Stimulated activated CD4-positive, alpha-beta T cell treated with anti-CD3 and anti-CD28 coated beads, Interleukin-1b, Interleukin-23, amount 100 ng/mL, for 1 hour (primary cell): ENCODE results near the gene ARMC12.

ENCODE experiments used
- DNase-seq, 2 donors: peaks; one replicate each; pipeline ENCODE4 v3.0.0-alpha.2; 2020; ENCODE audit warnings: low read depth in 2 of 2

The ARMC12 gene

DNA sequence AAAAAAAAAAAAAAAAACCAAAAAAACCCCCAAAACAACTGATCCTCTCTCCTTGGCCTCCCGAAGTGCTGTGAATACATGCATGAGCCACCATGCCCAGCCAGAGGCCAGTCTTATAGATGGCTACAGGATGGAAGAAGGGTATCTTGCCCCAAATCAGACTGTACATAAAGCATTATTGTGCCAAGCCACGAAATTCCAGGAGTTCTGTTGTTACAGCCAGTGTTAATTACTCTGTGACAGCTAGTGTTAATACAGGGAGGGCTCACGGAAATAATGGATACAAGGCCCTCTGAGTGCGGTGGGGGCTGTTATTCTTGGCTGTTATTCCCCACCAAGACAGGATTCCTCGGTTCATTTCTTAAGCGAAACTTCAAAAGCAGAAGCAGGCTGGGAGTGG is 38.2 kb downstream of the ARMC12 start:
- DNase-seq: no peak

DNA sequence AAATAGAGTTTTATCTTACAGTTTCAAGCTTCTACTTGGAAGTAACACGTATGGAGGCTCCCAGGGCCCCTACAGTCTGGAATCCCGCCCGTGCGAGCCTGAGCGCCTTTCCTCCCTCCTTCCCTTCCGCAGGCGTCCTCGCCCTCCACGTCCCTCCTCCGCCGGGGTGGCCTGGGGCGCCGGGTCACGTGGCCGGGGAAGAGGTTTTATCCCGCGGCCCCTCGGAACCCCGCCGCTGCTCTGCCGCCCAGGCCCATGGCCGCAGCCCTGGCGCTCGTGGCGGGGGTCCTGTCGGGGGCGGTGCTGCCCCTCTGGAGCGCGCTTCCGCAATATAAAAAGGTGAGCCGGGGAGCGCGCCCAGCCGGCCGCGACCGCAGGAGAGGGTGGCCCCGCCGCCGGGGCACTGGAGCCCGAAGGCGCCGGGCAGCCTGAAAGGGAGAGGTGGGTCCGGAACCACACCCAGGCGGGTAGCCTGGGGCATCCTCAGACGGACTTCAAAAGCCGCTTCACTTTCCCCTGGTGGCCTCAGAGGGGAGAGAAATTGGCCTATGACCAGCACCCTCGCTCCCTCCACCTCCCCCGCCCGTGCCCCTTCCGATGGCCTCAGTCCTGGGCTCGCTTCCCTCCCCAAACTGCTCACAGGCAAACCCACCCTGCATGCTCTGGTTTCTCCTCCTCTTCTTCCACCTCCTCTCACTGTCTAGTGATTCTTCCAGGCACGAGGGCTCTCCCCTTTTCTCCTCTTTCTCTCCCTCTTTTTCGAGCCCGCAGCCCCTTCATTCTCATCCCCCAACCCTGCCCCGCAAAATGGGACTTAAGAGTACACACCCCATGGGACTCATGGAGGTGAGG is 39.8 kb downstream of the ARMC12 start, which contains the start of gene CLPSL2:
Gene CLPSL2 (plus strand): TSS at position 235 of the 852 bp plus-strand sequence. CDS start 21 bp downstream, at position 256.
- DNase-seq: no peak

GRCh38 chr6:35777356-35778102 is 40.7 kb downstream of the ARMC12 start:
- no peak for DNase-seq

DNA sequence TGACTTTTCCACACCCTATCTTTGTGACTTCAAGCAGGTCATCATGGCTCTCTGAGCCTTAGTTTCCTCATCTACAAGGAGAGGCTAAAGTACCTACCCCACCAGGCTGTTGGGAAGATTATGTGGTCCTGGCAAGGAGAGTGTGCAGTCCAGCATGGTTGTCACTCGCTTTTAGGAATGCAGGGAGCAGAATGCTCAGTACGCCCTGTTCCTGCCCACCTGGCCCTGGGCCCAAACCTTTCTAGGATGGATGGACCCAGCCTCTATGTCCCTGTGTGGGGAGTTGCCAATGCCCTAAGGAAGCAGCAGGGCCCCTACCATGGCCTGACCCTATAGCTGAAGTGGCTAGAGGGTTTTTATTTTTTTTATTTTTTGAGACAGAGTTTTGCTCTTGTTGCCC is 41.6 kb downstream of the ARMC12 start:
- no peak for DNase-seq

- DNase-seq: no peak
Measured at GRCh38 chr6:35780719-35781118, 43.9 kb downstream of the ARMC12 start, which contains the start of gene CLPSL1. Gene CLPSL1 (plus strand): TSS chr6:35781019. CDS start chr6:35781111, 92 bp downstream.

DNA sequence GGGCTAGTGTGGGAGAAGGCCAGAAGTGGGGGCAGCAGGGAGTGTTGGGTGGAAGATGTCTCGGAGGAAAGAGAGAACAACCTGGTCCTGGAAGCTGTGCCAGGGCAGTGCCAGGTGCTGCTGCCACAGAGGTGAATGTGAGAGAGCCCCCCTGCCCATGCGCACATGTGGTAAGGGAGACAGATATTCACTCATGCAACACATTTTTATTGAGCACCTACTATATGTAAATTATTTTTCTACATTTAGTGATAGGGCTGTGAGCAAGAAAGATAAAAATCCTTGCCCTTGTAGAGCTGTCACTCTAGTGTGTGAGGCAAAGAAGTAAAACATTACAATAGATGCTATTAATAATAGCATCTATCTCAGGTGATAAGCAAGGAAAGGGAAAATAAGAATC is 44.5 kb downstream of the ARMC12 start:
- DNase-seq: no peak

GRCh38 chr6:35782424-35782823 is 45.6 kb downstream of the ARMC12 start:
- no peak for DNase-seq

DNA sequence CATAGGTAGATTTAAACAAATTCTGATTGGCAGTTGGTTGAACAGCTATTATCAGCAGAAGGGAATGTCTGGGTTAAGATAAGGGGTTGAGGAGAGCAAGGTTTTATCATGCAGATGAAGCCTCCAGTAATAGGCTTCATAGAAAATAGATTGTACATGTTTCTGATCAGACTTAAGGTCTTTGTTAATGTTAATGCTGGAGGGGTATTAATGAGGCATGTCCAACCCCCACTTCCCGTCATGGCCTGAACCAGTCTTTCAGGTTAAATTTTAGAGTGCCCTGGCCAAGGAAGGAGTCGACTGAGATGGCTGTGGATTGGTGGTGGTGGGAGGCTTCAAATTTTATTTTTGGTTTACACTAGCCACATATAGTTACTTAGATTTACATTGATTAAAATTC is 47.4 kb downstream of the ARMC12 start:
- DNase-seq: no peak

DNA sequence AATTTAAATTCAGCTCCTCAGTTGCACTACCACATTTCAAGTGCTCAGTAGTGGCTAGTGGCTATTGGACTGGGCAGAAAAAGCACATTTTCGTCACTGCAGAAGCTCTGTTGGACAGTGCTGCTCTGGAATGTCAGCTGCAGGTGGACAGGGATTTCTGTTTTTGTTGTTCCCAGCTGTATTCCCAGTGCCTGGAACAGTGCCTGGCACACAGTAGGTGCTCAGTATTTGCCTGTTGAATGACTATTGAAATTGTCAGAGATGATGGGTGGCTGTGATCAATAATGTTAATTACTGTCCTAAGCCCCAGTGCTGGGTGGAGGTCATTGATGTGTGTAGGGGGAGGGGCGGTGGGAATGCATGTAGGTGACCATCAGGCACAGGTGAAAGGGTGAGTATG is 49.4 kb downstream of the ARMC12 start:
- no peak for DNase-seq

GRCh38 chr6:35786810-35787209 is 50.0 kb downstream of the ARMC12 start:
- no peak for DNase-seq

GRCh38 chr6:35787266-35788218 is 50.7 kb downstream of the ARMC12 start:
- no peak for DNase-seq

DNA sequence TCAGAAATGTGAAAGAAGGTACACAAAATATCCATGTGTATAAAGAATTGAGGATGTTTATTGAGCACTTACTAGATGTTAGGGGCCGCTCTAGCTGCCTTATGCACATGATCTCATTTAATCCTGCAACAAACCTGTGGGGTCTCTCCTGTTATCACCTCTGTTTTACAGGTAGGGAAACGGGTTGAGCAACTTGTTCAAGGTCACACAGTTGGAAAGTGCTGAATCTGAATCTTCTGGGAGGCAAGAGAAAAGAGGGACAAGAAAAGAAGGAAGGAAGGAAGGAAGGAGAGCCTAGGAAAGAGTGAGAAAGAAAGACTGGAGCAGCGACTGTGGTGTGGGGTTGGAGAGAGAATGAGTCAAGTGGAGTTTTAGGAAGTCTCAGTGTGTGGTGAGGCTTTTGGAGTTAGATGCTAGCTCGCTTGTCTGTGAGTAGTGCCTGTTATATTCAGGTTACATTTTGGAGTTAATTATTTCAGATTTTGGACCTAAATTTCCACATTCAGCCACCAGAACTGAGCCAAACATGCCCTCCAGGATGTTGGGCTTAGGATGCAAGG is 51.7 kb downstream of the ARMC12 start:
- DNase-seq: no peak

DNA sequence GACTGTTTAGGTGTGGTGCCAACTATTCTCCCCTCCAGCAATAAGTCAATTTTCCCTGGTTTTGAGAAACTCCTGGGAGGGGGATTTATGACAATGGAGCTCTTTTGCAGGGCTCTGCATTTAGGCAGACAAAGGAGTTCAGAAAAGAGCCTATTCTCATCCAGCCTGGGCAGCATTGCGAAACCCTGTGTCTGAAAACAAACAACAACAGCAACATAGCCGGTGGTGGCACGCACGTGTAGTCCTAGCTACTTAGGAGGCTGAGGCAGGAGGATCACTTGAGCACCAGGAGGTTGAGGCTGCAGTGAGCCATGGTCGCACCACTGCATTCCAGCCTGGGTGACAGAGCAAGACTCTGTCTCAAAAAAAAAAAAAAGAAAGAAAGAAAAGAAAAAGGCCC is 53.9 kb downstream of the ARMC12 start:
- no peak for DNase-seq

- DNase-seq: no peak
Measured at GRCh38 chr6:35794536-35795452, 58.0 kb downstream of the ARMC12 start.

DNA sequence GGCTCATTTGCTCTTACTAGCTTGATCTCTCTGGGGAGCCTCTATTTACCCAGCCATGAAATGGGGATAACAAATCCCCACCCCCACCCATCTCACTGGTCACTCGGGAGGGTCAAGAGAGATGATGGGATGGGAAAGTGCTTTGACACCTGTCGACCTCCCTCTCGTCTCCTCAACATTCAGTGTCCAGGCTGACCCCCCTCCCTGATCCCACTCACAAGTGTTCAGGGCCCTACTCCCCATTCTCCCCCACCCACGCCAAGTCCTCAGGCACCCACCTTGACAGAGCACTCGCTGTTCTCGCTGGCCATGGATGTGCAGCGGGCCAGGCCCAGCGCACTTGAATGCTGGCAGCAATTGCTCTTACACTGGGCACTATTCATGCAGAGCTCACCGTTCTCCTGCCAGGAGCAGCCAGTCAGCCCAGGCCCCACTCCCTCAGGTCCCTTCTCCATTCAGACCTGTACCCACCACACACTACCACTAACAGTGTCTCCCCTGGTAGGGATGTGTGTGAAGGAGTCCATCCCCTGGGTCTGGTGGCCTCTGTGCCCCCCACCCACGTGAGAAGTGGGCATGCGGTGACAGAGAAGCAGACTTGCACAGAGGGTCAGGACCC is 58.7 kb downstream of the ARMC12 start:
- DNase-seq: no peak

DNA sequence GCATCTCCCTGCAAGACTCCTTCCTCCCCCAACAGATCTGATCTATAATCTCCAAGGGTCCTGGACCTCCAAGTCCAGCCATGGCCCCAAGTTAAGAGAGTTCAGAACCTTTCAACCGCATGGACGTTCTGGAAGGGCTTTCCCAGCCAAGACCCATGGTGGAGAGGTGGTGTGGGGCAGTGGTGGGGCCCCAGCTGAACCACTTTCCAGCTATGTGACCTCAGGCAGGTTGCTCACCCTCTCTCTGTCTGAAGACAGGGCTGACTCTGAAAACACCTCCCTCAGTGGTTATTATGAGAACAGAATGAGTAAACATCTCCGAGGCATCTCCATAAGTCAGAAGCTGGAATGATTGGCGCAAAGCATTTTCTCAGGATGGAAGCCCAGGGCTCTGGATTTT is 59.4 kb downstream of the ARMC12 start:
- DNase-seq: no peak

DNA sequence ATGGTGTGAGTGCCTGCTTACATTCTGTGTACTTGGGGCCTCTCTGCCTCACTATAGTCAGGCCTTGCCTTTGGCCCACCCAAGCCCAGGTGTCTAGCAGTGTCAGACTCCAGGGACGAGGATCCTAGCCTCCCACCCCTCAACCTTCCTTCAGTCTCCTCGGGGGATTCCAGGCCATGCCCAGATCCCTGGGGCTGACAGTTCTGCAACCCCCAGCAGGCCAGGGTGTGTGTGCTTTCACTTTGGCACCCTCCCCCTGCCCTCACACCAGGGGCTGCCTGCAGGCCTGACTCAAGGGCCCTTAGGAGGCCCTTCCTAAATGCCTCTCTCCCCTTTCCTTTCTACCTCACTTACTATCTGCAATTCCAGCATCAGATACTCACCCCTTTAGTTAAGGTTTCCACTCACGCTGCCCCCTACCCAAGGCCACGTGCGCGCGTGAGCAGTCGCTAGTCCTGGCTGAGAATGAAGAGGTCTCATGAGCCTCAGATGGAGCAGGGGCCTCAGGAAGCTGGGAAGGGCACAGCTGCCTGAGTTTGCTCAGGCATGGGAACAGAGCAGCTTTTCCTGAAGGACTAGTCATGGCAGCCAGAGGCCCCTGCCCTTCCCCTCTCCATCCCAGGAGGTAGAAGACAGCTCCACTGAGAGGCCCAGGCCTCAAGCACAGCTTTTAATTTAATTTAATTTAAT is 61.1 kb downstream of the ARMC12 start:
- DNase-seq: no peak
